ENCODE measurements around the gene CIDEA. TPM values are rescaled to one million over a fixed set of nuclear protein-coding genes. Genes with fewer than 3 reads are reported as not detected.
A peak's percentile ranks its signal among the peaks of the same experiment; 100 is the strongest.

The CIDEA gene
- total RNA-seq, 1 experiment from 2014 or later = 0.50 TPM

GRCh38 chr18:12315490-12315889 lies 61.3 kb downstream of the CIDEA start:
- Mint-ChIP-seq H3K4me3 (no peak overlapping the region), H3K9me3 (peaks cover 5% of the 10 kb centered on the region), H3K36me3 (peaks cover 57% of the 10 kb centered on the region), H3K27ac (peak overlapping the region; percentile 65), H3K27me3 (ENCODE audit: low read depth) (no peaks in the 10 kb centered on the region), H3K4me1 (peaks cover 17% of the 10 kb centered on the region)
- ChIA-PET CTCF (interaction anchor here (1.2 to 3.4 kb wide), 3 partner anchors 13 to 43 kb away, joined by 3 to 32 read pairs (median 5); no protein-coding TSS in a partner anchor), POLR2A (no interaction called here)
- ATAC-seq (no peak), DNase-seq (ENCODE audit: low spot score) (no peak)
- no peak for TF ChIP-seq JUN (CRISPR knock-in tag; IDR thresholded peaks at IDR 0.05)
- TF ChIP-seq MLX (CRISPR knock-in tag; IDR thresholded peaks at IDR 0.05) = no peak
- no peak for TF ChIP-seq NFYB (CRISPR knock-in tag; conservative IDR thresholded peaks at IDR 0.05; ENCODE audit: low read depth)
- TF ChIP-seq TEAD4 (CRISPR knock-in tag; IDR thresholded peaks at IDR 0.05) = no peak
- TF ChIP-seq ZBTB21 (CRISPR knock-in tag; IDR thresholded peaks at IDR 0.05; ENCODE audit: borderline replicate concordance) = no peak
- no peak for TF ChIP-seq E2F5 (CRISPR knock-in tag; IDR thresholded peaks at IDR 0.05)
- no peak for TF ChIP-seq TP53 (CRISPR knock-in tag; IDR thresholded peaks at IDR 0.05)
- TF ChIP-seq ELF4 (CRISPR knock-in tag; IDR thresholded peaks at IDR 0.05; ENCODE audit: low read depth) = no peak
- no peak for TF ChIP-seq CBFB (CRISPR knock-in tag; IDR thresholded peaks at IDR 0.05; ENCODE audit: low read depth)
- no peak for TF ChIP-seq KAT7 (CRISPR knock-in tag; IDR thresholded peaks at IDR 0.05; ENCODE audit: borderline replicate concordance)
- no peak for TF ChIP-seq MXD4 (CRISPR knock-in tag; IDR thresholded peaks at IDR 0.05; ENCODE audit: borderline replicate concordance)
- no peak for TF ChIP-seq CTCF (IDR thresholded peaks at IDR 0.05)
- TF ChIP-seq, protein P1, sequence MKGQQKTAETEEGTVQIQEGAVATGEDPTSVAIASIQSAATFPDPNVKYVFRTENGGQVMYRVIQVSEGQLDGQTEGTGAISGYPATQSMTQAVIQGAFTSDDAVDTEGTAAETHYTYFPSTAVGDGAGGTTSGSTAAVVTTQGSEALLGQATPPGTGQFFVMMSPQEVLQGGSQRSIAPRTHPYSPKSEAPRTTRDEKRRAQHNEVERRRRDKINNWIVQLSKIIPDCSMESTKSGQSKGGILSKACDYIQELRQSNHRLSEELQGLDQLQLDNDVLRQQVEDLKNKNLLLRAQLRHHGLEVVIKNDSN (CRISPR knock-in tag; IDR thresholded peaks at IDR 0.05) = no peak
- TF ChIP-seq ZNF416 (CRISPR knock-in tag; IDR thresholded peaks at IDR 0.05) = no peak
- TF ChIP-seq SP1 (CRISPR knock-in tag; conservative IDR thresholded peaks at IDR 0.05) = no peak
- TF ChIP-seq NR3C1 (CRISPR knock-in tag; conservative IDR thresholded peaks at IDR 0.05; ENCODE audit: low read depth) = no peak

DNA sequence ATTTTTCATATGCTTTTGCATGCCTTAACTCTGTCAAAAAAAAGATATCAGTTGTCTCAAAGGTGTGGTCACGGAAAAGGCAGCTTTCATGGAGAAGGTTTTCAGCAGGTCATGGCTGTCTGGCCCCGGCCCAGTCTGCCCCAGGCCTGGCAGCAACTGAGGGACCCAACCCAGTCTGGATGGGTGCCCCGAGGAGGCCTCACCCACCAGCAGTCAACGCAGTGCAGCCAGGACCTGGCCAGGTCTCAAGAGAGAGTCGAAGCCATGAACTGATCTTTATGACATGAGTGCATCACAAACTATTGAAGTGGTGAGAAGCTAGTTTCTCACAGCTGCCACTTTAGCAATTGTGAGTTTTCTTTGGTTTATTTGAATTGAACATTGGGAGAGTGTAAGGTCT lies 61.8 kb downstream of the CIDEA start:
- peaks cover 14% of the 10 kb centered on the region for H3K4me1 Mint-ChIP-seq
- H3K27ac Mint-ChIP-seq = peak overlapping the region; percentile 9; the same call in 1 of the 2 replicates
- no peaks in the 10 kb centered on the region for H3K27me3 Mint-ChIP-seq (ENCODE audit: low read depth)
- POLR2A ChIA-PET = no interaction called here
- peaks cover 5% of the 10 kb centered on the region for H3K9me3 Mint-ChIP-seq
- H3K36me3 Mint-ChIP-seq = peaks cover 56% of the 10 kb centered on the region
- no peak for DNase-seq (ENCODE audit: low spot score)
- ATAC-seq = no peak
- CTCF ChIA-PET = interaction anchor here (1.2 to 3.4 kb wide), 3 partner anchors 12 to 44 kb away, joined by 3 to 32 read pairs (median 5); no protein-coding TSS in a partner anchor
- no peak overlapping the region for H3K4me3 Mint-ChIP-seq
- TF ChIP-seq GTF2I (CRISPR knock-in tag; conservative IDR thresholded peaks at IDR 0.05) = no peak
- TF ChIP-seq CBFB (CRISPR knock-in tag; IDR thresholded peaks at IDR 0.05; ENCODE audit: low read depth) = no peak
- TF ChIP-seq TP53 (CRISPR knock-in tag; IDR thresholded peaks at IDR 0.05) = no peak
- TF ChIP-seq, protein P2, sequence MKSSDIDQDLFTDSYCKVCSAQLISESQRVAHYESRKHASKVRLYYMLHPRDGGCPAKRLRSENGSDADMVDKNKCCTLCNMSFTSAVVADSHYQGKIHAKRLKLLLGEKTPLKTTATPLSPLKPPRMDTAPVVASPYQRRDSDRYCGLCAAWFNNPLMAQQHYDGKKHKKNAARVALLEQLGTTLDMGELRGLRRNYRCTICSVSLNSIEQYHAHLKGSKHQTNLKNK (CRISPR knock-in tag; IDR thresholded peaks at IDR 0.05) = no peak
- TF ChIP-seq, protein P3, sequence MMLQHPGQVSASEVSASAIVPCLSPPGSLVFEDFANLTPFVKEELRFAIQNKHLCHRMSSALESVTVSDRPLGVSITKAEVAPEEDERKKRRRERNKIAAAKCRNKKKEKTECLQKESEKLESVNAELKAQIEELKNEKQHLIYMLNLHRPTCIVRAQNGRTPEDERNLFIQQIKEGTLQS (CRISPR knock-in tag; conservative IDR thresholded peaks at IDR 0.05) = no peak
- TF ChIP-seq ATF2 (CRISPR knock-in tag; IDR thresholded peaks at IDR 0.05; ENCODE audit: borderline replicate concordance, low read depth) = no peak
- TF ChIP-seq, protein P4, sequence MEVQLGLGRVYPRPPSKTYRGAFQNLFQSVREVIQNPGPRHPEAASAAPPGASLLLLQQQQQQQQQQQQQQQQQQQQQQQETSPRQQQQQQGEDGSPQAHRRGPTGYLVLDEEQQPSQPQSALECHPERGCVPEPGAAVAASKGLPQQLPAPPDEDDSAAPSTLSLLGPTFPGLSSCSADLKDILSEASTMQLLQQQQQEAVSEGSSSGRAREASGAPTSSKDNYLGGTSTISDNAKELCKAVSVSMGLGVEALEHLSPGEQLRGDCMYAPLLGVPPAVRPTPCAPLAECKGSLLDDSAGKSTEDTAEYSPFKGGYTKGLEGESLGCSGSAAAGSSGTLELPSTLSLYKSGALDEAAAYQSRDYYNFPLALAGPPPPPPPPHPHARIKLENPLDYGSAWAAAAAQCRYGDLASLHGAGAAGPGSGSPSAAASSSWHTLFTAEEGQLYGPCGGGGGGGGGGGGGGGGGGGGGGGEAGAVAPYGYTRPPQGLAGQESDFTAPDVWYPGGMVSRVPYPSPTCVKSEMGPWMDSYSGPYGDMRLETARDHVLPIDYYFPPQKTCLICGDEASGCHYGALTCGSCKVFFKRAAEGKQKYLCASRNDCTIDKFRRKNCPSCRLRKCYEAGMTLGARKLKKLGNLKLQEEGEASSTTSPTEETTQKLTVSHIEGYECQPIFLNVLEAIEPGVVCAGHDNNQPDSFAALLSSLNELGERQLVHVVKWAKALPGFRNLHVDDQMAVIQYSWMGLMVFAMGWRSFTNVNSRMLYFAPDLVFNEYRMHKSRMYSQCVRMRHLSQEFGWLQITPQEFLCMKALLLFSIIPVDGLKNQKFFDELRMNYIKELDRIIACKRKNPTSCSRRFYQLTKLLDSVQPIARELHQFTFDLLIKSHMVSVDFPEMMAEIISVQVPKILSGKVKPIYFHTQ (CRISPR knock-in tag; IDR thresholded peaks at IDR 0.05) = no peak
- no peak for TF ChIP-seq NFE2L1 (CRISPR knock-in tag; IDR thresholded peaks at IDR 0.05)
- no peak for TF ChIP-seq ZNF138 (CRISPR knock-in tag; conservative IDR thresholded peaks at IDR 0.05)
- no peak for TF ChIP-seq ZBTB21 (CRISPR knock-in tag; IDR thresholded peaks at IDR 0.05; ENCODE audit: borderline replicate concordance)
- TF ChIP-seq NR3C1 (CRISPR knock-in tag; conservative IDR thresholded peaks at IDR 0.05; ENCODE audit: low read depth) = no peak
- TF ChIP-seq, protein P5, sequence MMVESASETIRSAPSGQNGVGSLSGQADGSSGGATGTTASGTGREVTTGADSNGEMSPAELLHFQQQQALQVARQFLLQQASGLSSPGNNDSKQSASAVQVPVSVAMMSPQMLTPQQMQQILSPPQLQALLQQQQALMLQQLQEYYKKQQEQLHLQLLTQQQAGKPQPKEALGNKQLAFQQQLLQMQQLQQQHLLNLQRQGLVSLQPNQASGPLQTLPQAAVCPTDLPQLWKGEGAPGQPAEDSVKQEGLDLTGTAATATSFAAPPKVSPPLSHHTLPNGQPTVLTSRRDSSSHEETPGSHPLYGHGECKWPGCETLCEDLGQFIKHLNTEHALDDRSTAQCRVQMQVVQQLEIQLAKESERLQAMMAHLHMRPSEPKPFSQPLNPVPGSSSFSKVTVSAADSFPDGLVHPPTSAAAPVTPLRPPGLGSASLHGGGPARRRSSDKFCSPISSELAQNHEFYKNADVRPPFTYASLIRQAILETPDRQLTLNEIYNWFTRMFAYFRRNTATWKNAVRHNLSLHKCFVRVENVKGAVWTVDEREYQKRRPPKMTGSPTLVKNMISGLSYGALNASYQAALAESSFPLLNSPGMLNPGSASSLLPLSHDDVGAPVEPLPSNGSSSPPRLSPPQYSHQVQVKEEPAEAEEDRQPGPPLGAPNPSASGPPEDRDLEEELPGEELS (CRISPR knock-in tag; IDR thresholded peaks at IDR 0.05) = no peak
